COR-L47 (cell line): ENCODE data around the gene KDM2B.

Source experiments
- DNase-seq: peaks from one replicate; lab custom pipeline; 2025; lab: John Stamatoyannopoulos, UW

KDM2B gene

GRCh38 chr12:121461048-121461447 lies 119.8 kb downstream of the KDM2B start:
- no peak for DNase-seq

- no peak for DNase-seq
Observed at GRCh38 chr12:121456551-121456950, 124.3 kb downstream of the KDM2B start.

- no peak for DNase-seq
Observed at GRCh38 chr12:121455766-121456420, 124.9 kb downstream of the KDM2B start.

GRCh38 chr12:121454921-121455320 lies 125.9 kb downstream of the KDM2B start:
- DNase-seq, result no peak

- no peak for DNase-seq
Observed at GRCh38 chr12:121453629-121454028, 127.2 kb downstream of the KDM2B start.

- DNase-seq, result no peak
Observed at GRCh38 chr12:121452985-121453360, 127.8 kb downstream of the KDM2B start.

GRCh38 chr12:121452340-121452984 lies 128.4 kb downstream of the KDM2B start:
- DNase-seq, result no peak

GRCh38 chr12:121451961-121452339 lies 128.9 kb downstream of the KDM2B start:
- no peak for DNase-seq

GRCh38 chr12:121448771-121449315 lies 132.0 kb downstream of the KDM2B start:
- no peak for DNase-seq

- no peak for DNase-seq
Observed at GRCh38 chr12:121446750-121447149, 134.1 kb downstream of the KDM2B start.

- DNase-seq, result no peak
Observed at GRCh38 chr12:121444842-121445202, 136.0 kb downstream of the KDM2B start.

- no peak for DNase-seq
Observed at GRCh38 chr12:121443911-121444841, 136.6 kb downstream of the KDM2B start.

- DNase-seq, result peak; percentile 49
Observed at GRCh38 chr12:121443193-121443870, 137.5 kb downstream of the KDM2B start.

GRCh38 chr12:121442028-121442948 lies 138.5 kb downstream of the KDM2B start:
- DNase-seq, result no peak

GRCh38 chr12:121441555-121441954 lies 139.3 kb downstream of the KDM2B start:
- no peak for DNase-seq

- no peak for DNase-seq
Observed at GRCh38 chr12:121440768-121441167, 140.1 kb downstream of the KDM2B start.

GRCh38 chr12:121439715-121440114 lies 141.1 kb downstream of the KDM2B start:
- no peak for DNase-seq

- no peak for DNase-seq
Observed at GRCh38 chr12:121438905-121439304, 141.9 kb downstream of the KDM2B start.

GRCh38 chr12:121436706-121437105 lies 144.1 kb downstream of the KDM2B start:
- DNase-seq, result no peak

GRCh38 chr12:121432740-121433480 lies 147.9 kb downstream of the KDM2B start:
- no peak for DNase-seq
